PC-3 (cell line): ENCODE results near the gene NNMT. TPM values are rescaled to one million over a fixed set of nuclear protein-coding genes. Genes with fewer than 3 reads are reported as not detected.

Experiments used
- ATAC-seq: fragments of 200-7000 bp; cut with Tn5 transposase; 2 replicates; pipeline ENCODE4 v1.9.1; 2020; ENCODE audit warnings: mild to moderate bottlenecking, moderate library complexity
- BruUV-seq: library from RNA; stranded (reverse); fragments of 400-500 nt; replicated peaks from 2 replicates; lab custom pipeline; 2021; lab: Mats Ljungman, UMichigan
- CTCF ChIA-PET: fragments of 300-600 bp; sonication (Branson Sonifier 250); formaldehyde crosslinking; loops from one replicate; lab custom pipeline; 2022; ENCODE audit warnings: antibody characterized with exemption; lab: Charles Lee
- POLR2A ChIA-PET: fragments of 300-600 bp; sonication (Branson Sonifier 250); formaldehyde crosslinking; loops from one replicate; lab custom pipeline; 2022; ENCODE audit warnings: antibody characterized with exemption; ENCODE audit not compliant: unreplicated experiment; lab: Charles Lee
- DNase-seq: peaks from one replicate; pipeline ENCODE4 v3.0.0-alpha.2; 2015
- H2AFZ ChIP-seq: fragments of 300-600 bp; sonication (generic); 2 replicates; pipeline ENCODE4 v1.6.0; 2016; ENCODE audit warnings: antibody characterized with exemption, low read length
- H3F3A ChIP-seq: fragments of 300-600 bp; sonication (generic); one replicate; pipeline ENCODE4 v1.6.0; 2017; ENCODE audit warnings: antibody characterized with exemption, low read length, control low read depth, mild to moderate bottlenecking; ENCODE audit not compliant: unreplicated experiment
- H3K27ac ChIP-seq: fragments of 300-600 bp; sonication (generic); 2 replicates; pipeline ENCODE4 v1.5.1; 2016; ENCODE audit warnings: mild to moderate bottlenecking, low read length
- H3K27me3 ChIP-seq: fragments of 300-600 bp; sonication (generic); 2 replicates; pipeline ENCODE4 v1.6.1; 2016; ENCODE audit warnings: low read length, mixed read lengths
- H3K36me3 ChIP-seq: fragments of 300-600 bp; sonication (generic); 2 replicates; pipeline ENCODE4 v1.6.1; 2016; ENCODE audit warnings: low read depth, mixed run types, low read length, mixed read lengths
- H3K4me1 ChIP-seq: fragments of 300-600 bp; sonication (generic); 2 replicates; pipeline ENCODE4 v1.5.1; 2016; ENCODE audit warnings: low read length; ENCODE audit not compliant: insufficient read depth
- H3K4me2 ChIP-seq: fragments of 300-600 bp; sonication (generic); 2 replicates; pipeline ENCODE4 v1.6.0; 2016; ENCODE audit warnings: low read length
- H3K4me3 ChIP-seq: fragments of 300-600 bp; sonication (generic); 2 replicates; pipeline ENCODE4 v1.5.1; 2016; ENCODE audit warnings: mild to moderate bottlenecking, low read length, mixed read lengths
- H3K79me2 ChIP-seq: fragments of 300-600 bp; sonication (generic); 2 replicates; pipeline ENCODE4 v1.6.1; 2017; ENCODE audit warnings: low read length, mixed read lengths
- H3K9ac ChIP-seq: fragments of 300-600 bp; sonication (generic); 2 replicates; pipeline ENCODE4 v1.6.0; 2016; ENCODE audit warnings: mild to moderate bottlenecking, low read length
- H3K9me2 ChIP-seq: fragments of 300-600 bp; sonication (generic); replicated peaks from 2 replicates; pipeline ENCODE4 v1.6.1; 2016; ENCODE audit warnings: mixed run types, low read length, mixed read lengths
- H3K9me3 ChIP-seq: fragments of 300-600 bp; sonication (generic); 2 replicates; pipeline ENCODE4 v1.6.1; 2016; ENCODE audit warnings: low read length, mixed read lengths
- H4K20me1 ChIP-seq: fragments of 300-600 bp; sonication (generic); 2 replicates; pipeline ENCODE4 v1.6.1; 2016; ENCODE audit warnings: low read length, mixed read lengths
- CTCF ChIP-seq: fragments of 300-600 bp; sonication (generic); conservative IDR thresholded peaks from 2 replicates; pipeline ENCODE4 v1.5.1; 2017; ENCODE audit warnings: antibody characterized with exemption, low read depth, mild to moderate bottlenecking, low read length
- EZH2 ChIP-seq: fragments of 300-600 bp; sonication (generic); IDR thresholded peaks from one replicate; pipeline ENCODE4 v1.6.1; 2017; ENCODE audit warnings: antibody characterized with exemption, mild to moderate bottlenecking, low read length; ENCODE audit not compliant: unreplicated experiment
- EZH2phosphoT487 ChIP-seq: fragments of 300-600 bp; sonication (generic); IDR thresholded peaks from 2 replicates; pipeline ENCODE4 v1.6.1; 2018; ENCODE audit warnings: mild to moderate bottlenecking, antibody characterized with exemption, low read length, borderline replicate concordance
- intact Hi-C: fragments of 100-400 bp; cut with micrococcal nuclease; formaldehyde crosslinking; loops from 2 replicates; pipeline ENCODE4 v1.9.0; 2023
- total RNA-seq: library from RNA; depleted of rRNA; stranded (reverse); fragments of >200 nt; gene quantifications from 2 replicates; pipeline ENCODE4 v1.2.3, GENCODE V29; 2014

NNMT gene
- total RNA-seq, 1 experiment from 2014 or later: 23.3 TPM

- ChIA-PET POLR2A (no interaction called here), CTCF (no interaction called here)
- Histone ChIP-seq H3K9ac (no peak overlapping the region), H3K9me2 (no peaks in the 10 kb centered on the region), H3K36me3 (no peaks in the 10 kb centered on the region; the same call in 1 of the 2 replicates), H3K4me2 (no peak overlapping the region), H3K27ac (no peak overlapping the region), H3K79me2 (no peaks in the 10 kb centered on the region), H2AFZ (no peak overlapping the region), H3F3A (no peaks in the 10 kb centered on the region), H3K9me3 (no peaks in the 10 kb centered on the region), H3K4me1 (peaks cover 6% of the 10 kb centered on the region; the same call in 1 of the 2 replicates), H4K20me1 (no peaks in the 10 kb centered on the region), H3K27me3 (no peaks in the 10 kb centered on the region), H3K4me3 (no peak overlapping the region)
- ATAC-seq: no peak
- TF ChIP-seq EZH2phosphoT487 (no peak), EZH2 (no peak), CTCF (no peak)
- BruUV-seq: no TSS peak
- DNase-seq: no peak
- intact Hi-C loops: loop anchor here (5.0 kb wide), 1 partner anchor 245 kb away; no protein-coding TSS in a partner anchor
Observed at GRCh38 chr11:114342476-114342875, 46.3 kb downstream of the NNMT start.

- ATAC-seq (no peak), DNase-seq (no peak)
- no peak overlapping the region for H3K27ac ChIP-seq
- no peaks in the 10 kb centered on the region for H3K9me3 ChIP-seq
- ChIA-PET POLR2A (no interaction called here), CTCF (no interaction called here)
- no peaks in the 10 kb centered on the region for H3K9me2 ChIP-seq
- no TSS peak for BruUV-seq
- H3K27me3 ChIP-seq: no peaks in the 10 kb centered on the region
- H3K36me3 ChIP-seq: no peaks in the 10 kb centered on the region; the same call in 1 of the 2 replicates
- no peaks in the 10 kb centered on the region for H4K20me1 ChIP-seq
- H3K79me2 ChIP-seq: no peaks in the 10 kb centered on the region
- TF ChIP-seq CTCF: no peak
- no peak for TF ChIP-seq EZH2phosphoT487
- no peak for TF ChIP-seq EZH2
- no peaks in the 10 kb centered on the region for H3F3A ChIP-seq
- H2AFZ ChIP-seq: peak overlapping the region; percentile 51
- no peak overlapping the region for H3K4me2 ChIP-seq
- no peak overlapping the region for H3K9ac ChIP-seq
- intact Hi-C loops: loop anchor here (5.0 kb wide), 1 partner anchor 244 kb away; no protein-coding TSS in a partner anchor
- H3K4me3 ChIP-seq: no peak overlapping the region
- H3K4me1 ChIP-seq: peaks cover 10% of the 10 kb centered on the region; the same call in 1 of the 2 replicates
Observed at GRCh38 chr11:114343020-114343419, 46.8 kb downstream of the NNMT start.

GRCh38 chr11:114343493-114343892, 47.3 kb downstream of the NNMT start:
- Histone ChIP-seq H3K27me3 (no peaks in the 10 kb centered on the region), H3K9ac (no peak overlapping the region), H3K36me3 (no peaks in the 10 kb centered on the region; the same call in 1 of the 2 replicates), H2AFZ (peak overlapping the region; percentile 51; the same call in 1 of the 2 replicates), H3K79me2 (no peaks in the 10 kb centered on the region), H4K20me1 (no peaks in the 10 kb centered on the region), H3F3A (no peaks in the 10 kb centered on the region), H3K4me2 (no peak overlapping the region), H3K9me2 (no peaks in the 10 kb centered on the region), H3K4me3 (no peak overlapping the region), H3K9me3 (no peaks in the 10 kb centered on the region), H3K4me1 (peaks cover 15% of the 10 kb centered on the region), H3K27ac (no peak overlapping the region)
- ChIA-PET POLR2A (no interaction called here), CTCF (no interaction called here)
- intact Hi-C loops: loop anchor here (5.0 kb wide), 1 partner anchor 244 kb away; no protein-coding TSS in a partner anchor
- no TSS peak for BruUV-seq
- no peak for TF ChIP-seq CTCF
- no peak for TF ChIP-seq EZH2
- no peak for TF ChIP-seq EZH2phosphoT487
- DNase-seq (no peak), ATAC-seq (no peak)
